Tongue (tissue), 2 donors: ENCODE measurements around the gene C1QTNF12. TPM values are rescaled to one million over a fixed set of nuclear protein-coding genes. Genes with fewer than 3 reads are reported as not detected.

ENCODE experiments used
- DNase-seq: peaks from one replicate; pipeline ENCODE4 v3.0.0-alpha.2; 2015
- total RNA-seq: library from RNA; depleted of rRNA; stranded (reverse); fragments of >200 nt; gene quantifications from one replicate; pipeline ENCODE4 v1.2.3, GENCODE V29; 2014

Gene C1QTNF12
- total RNA-seq, 1 donor from 2014 or later: 6.3 TPM

- DNase-seq: no peak
These were observed 32.9 kb downstream of the C1QTNF12 start, which contains the start of gene TNFRSF4 for GRCh38 chr1:1213345-1214265. Gene TNFRSF4, minus strand, starts transcription at chr1:1214153. Its CDS starts 26 bp downstream, at chr1:1214127.

- no peak for DNase-seq
These were observed 33.7 kb downstream of the C1QTNF12 start for GRCh38 chr1:1212780-1213344.

DNA sequence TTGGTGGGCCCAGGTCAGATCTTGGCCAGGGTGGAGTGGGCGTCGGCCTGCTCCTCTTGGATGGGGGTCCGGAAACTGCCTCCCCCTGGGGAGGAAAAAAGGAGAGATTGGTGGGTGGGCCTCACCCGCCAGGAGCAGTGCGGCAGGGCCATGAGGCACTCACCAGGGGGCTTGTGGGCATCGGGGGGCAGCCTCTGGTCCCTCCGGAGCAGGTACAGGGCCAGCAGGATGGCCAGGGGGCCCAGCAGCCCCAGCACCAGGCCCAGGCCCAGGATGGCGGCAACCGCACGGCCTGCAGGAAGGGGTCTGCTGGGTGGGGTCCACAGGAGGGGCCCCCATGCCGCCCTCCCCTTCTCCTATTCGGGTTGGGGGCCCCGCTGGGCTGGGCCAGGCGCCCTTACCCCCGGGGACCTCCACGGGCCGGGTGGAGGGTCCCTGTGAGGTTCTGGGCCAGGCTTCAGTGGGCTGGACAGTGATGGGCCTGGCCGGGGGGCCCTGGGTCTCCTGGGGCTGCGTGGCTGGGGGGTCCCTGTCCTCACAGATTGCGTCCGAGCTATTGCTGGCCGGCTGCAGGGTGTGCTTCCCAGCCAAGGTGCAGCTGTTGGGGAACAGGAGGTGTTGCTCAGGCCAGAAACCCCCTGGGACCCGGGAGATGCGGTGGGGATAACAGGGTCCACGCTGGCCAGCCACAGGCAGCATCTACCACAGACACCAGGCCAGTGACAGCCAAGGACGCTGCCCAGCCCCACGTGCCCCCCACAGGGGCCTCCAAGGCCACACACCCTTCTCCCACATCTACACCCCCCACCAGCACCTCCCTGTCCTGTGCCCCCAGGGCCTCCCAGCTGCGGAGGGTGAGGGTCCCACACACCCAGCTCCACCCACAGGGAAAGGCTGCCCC, 34.7 kb downstream of the C1QTNF12 start:
- no peak for DNase-seq

GRCh38 chr1:1210726-1211540, 35.6 kb downstream of the C1QTNF12 start:
- no peak for DNase-seq

DNA sequence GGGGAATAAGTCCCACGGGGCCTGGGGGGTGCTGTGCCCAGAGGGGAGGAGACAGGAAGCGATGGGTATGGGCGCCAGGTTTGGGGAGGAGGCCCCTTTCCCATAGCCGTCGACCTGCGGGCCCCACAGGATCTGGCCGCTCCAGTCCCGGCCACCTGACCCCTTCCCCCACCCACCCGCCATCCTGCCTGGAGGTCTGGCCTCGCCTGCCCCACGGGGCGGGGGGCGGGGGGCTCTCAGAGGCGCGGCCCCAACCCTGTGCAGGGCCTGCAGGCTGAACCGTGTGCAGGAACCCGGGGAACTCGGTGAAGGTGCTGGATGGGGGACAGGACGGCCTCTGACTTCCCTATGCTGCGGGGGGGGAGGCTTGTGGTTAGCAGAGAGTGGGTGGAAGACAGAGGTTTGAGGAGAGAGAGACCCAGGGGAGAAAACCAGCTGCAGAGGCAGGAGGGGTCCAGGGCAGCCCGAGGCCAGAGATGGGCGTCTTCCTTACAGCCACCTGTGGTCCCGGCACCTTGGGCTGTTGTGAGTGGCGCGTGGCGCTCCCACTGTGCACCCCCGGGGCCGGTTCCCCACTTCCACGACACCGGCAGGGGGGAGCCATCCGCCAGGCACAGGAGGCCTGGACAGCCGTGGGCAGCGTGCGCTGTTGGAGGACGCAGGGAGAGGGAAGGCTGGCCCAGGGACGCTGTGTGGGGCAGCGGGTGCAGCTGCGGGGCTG, 37.6 kb downstream of the C1QTNF12 start:
- no peak for DNase-seq

- no peak for DNase-seq
These were observed 39.0 kb downstream of the C1QTNF12 start for GRCh38 chr1:1207571-1207892.

- no peak for DNase-seq
These were observed 39.5 kb downstream of the C1QTNF12 start for GRCh38 chr1:1206966-1207531.

DNA sequence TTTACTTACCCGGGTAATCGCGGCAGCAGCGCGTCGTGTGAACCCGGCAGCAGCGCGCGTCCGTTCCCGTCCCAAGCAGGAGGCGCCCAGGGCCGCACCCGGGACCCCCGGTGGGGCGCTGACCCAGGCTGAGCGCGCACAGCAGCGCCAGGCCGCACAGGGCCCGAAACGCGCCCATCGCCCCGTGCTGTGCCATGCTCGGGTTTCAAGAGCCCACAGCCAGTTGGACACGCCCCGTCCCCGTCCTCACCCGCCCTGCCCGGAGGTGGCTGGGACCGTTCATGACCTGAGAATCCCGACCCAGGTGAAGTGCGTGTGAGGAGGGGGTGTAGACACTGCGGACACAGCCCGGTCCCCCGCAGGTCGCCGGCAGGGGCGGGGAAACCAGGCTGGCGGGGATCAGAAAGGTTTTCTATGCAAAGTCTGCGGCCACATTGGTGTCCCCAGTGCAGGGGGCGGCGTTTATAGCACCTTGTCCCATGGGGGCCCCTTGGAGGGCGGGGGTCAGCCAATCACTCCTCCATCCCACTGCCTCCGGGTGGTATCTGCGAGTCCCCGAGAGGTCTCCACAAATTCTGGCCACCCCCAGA, 40.1 kb downstream of the C1QTNF12 start, which contains the start of gene TNFRSF18:
Gene TNFRSF18, minus strand, starts transcription at position 217 of the 590 bp plus-strand sequence. Its CDS starts 21 bp downstream, at position 196.
- peak; percentile 45 for DNase-seq

- DNase-seq: no peak
These were observed 40.6 kb downstream of the C1QTNF12 start for GRCh38 chr1:1205769-1206375.

- DNase-seq: no peak
These were observed 41.3 kb downstream of the C1QTNF12 start for GRCh38 chr1:1204998-1205768.

DNA sequence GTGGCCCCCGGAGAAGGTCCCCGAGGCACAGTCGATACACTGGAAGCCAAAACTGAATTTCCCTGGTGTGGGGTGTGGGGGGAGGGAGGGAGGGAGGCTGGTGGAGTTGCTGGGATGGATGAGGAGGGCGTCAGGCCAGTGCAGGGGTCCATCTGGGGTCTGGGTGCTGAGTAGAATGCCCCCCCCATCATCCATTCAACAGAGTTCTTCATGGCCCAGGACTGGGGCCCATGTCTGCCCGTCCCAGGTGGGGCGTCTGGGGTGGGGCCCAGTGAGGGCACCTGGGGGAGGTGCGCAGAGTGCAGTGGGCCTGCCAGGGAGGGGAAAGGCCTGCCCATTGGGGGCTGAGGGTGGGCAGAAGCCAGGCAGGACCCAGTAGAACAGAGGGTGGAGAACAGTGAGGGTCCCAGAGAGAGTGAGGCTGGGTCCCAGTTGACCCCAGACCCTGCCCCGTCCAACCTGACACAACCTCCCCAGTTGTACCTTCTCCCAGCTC, 42.0 kb downstream of the C1QTNF12 start:
- no peak for DNase-seq

DNA sequence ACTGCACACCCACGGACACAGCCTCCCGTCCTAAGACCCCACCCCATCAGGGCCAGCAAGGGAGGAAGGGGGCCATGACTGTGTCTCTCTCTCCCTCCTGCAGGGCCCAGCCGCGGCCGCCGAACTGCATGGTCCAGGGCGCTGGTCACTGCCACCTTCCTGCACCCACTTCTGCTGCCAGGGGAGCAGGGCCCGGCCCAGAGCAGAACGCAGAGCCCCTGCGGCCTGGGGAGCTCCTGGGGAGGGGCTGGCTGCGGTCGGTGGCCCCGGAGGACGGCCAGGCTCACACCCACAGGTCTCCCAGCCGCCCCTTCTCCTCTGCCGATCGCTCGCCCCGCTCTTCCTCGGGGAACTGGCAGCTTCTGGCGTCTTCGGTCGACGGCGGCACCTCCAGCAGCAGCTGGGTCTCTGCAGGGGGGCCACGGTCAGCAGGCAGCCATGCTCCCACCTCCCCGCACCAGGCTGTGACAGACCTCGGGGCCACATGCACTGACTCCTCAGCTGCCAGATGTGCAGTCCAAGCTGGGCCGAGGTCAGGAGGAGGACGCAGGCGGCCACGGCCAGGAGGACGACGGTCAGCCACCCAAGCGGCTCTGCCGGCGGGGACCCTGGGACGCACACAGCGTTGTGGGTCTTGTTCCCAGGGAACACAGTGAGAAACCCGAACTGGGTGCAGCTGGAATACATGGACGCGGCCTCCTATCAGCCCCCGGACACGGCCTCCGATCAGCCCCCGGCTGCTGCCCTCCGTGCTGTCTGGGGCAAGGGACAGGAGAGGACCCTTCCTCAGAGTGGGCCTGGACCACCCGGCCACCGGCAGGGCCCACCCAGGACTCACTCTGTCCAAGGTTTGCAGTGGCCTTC, 42.7 kb downstream of the C1QTNF12 start:
- no peak for DNase-seq

GRCh38 chr1:1202831-1203560, 43.5 kb downstream of the C1QTNF12 start:
- peak; percentile 33 for DNase-seq

- DNase-seq: peak; percentile 67
These were observed 45.4 kb downstream of the C1QTNF12 start for GRCh38 chr1:1200876-1201810.

DNA sequence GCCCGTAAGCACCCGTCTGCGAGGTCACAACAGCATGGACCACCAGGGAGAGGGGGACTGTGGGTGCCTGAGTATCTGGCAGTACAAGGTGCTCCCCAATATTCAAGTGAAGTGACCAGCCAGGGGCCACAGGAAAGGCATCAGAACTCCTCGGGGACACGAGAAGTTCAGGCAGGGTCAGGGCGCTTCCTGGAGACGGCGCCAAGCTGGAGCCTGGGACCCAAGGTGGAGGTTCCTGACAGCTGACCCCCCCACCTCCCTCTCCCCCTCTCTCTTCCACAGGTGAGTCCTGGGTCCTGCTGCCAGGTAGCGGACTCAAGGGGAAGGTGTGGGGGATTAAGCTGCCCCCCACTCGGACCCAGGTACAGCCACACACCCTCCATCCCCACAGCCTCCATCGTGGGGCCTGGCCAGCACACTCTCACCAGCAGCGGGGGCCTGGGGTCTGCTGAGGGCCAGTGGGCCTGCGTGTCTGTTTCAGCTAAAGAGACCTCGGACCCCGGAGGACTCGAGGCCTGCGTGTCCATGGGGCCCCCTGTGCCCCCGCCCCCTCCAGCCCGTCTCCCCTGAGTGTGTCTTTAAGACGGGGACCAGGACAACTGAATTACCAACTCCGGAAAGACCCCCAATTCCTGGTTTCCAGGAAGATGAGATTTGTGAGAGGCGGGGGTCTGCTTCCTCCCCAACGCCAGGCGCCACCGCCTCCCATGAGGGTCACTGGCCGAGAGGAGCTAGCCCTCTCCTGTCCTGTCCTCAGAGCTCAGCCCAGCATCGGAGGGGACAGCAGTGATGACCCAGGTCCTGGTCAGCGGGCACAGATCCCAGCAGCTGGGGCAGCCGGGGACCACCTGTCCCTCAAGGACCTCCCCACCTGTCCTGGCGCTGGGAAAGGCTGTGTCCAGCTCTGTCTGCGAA, 46.3 kb downstream of the C1QTNF12 start:
- no peak for DNase-seq
